ENCODE results near the gene GRAMD2B.

- TF ChIP-seq GATA1 (IDR thresholded peaks at IDR 0.05; ENCODE audit: low read depth, low read length): no peak
- no peak for TF ChIP-seq POLR2A (IDR thresholded peaks at IDR 0.05; ENCODE audit: low read length)
These were observed 88.8 kb downstream of the GRAMD2B start for GRCh38 chr5:126511961-126512360.
